ENCODE measurements around the gene CHTOP. TPM values are rescaled to one million over a fixed set of nuclear protein-coding genes. Genes with fewer than 3 reads are reported as not detected.

CHTOP gene
- total RNA-seq, 2 experiments from 2014 or later: 88.2 to 91.3 TPM

DNA sequence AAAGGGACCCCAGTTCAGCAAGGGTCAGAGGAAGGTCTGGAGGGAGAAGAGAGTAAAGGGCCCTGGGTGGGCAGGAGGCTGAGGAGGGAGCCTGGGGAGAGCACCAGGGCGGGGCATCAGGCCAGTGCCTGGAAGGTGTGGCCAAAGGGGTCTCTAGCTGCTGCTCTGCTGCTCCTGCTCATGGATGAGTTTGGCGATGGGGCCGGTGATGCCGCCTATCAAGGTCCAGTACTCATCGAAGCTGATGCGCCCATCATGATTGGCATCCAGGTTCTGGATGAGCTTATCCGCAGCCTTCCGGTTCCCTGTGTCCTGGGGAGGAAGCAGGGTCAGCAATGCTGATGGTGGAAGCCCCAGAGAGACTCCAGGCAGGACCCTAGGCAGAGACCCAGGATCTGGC lies 26.5 kb upstream of the CHTOP start:
- no peaks in the 10 kb centered on the region for H3K27me3 Mint-ChIP-seq (ENCODE audit: low read depth)
- H3K9me3 Mint-ChIP-seq: no peaks in the 10 kb centered on the region
- H3K4me1 Mint-ChIP-seq (ENCODE audit: low read depth): peaks cover 3% of the 10 kb centered on the region
- DNase-seq: no peak
- no peaks in the 10 kb centered on the region for H3K36me3 Mint-ChIP-seq (ENCODE audit: low read depth)
- no peak overlapping the region for H3K27ac Mint-ChIP-seq
- H3K4me3 Mint-ChIP-seq: no peak overlapping the region
- intact Hi-C loops (cut with micrococcal nuclease): no loop called here
- CTCF ChIA-PET: interaction anchor here (1.5 kb wide), 1 partner anchor 8 kb away, joined by 3 read pairs; no protein-coding TSS in a partner anchor

DNA sequence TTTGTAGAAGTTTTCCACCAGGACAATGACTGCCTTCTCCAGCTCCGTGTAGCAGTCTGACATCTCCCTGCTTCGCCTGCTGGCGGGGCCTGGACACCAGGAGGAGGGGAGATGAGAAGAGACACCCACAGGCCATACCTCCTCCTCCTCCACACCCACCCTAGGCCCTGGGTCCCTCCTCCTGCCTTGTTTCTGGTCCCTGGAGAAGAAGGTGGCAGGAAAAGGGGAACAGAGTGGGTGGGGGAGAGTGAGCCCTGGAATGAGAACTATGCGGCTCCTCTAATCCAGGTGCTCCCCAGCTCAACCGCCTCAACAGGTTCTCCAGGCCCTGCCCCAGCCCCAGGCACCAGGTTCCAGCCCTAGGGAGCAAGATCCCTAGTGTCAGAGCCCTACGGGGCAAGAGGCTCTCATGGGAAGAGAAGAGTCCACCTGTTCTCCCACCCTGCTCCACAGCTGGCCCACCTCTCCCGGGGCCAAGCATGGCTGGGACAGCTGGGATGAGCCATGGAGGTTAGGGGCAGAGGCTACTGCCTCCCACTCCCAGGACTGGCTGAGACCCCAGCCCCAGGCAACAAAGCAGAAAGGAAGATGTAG lies 25.7 kb upstream of the CHTOP start:
- no peaks in the 10 kb centered on the region for H3K4me1 Mint-ChIP-seq (ENCODE audit: low read depth)
- H3K27me3 Mint-ChIP-seq (ENCODE audit: low read depth): no peaks in the 10 kb centered on the region
- no peaks in the 10 kb centered on the region for H3K9me3 Mint-ChIP-seq
- intact Hi-C loops (cut with micrococcal nuclease): no loop called here
- DNase-seq: no peak
- no peak overlapping the region for H3K4me3 Mint-ChIP-seq
- H3K36me3 Mint-ChIP-seq (ENCODE audit: low read depth): no peaks in the 10 kb centered on the region
- H3K27ac Mint-ChIP-seq: no peak overlapping the region
- CTCF ChIA-PET: no interaction called here

DNA sequence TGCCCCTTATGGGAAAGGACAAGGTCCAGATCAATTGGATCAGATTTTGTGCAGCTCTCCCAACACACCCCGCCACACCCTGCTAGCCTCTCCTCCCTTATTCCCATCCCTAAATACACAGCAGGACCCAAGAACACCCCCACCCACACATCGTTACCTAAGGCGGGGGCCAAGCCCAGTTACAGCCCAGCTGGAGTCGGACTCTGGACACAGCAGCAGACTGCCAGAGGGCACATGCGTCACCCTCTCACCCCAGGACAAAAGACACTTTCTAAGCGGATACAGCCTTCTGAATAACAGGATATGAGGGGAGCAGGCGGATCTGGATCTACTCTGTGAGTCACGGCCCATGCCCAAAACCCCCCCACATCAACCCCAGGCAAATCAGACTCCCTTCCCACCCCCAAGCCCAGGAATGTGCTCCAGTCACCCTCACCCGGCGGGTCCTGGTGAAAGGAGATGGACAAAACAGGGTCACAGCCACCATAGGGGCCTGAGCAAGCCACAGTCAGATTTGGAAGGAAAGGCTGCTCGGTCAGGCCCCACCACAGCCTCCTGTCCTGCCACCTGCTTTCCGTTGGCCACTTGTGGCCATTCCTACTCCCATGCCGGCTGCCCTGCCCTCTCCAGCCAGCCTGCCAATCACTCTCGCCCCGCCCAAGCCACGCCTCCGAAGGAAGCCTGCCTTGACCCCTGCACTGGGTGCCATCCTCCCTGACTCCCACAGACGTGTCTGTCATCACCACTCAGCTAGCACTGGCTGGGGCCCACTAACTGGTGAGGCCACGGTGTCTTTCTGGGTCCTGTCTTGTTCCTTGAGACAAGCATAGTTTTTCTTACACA lies 24.9 kb upstream of the CHTOP start:
- no peak for DNase-seq
- Mint-ChIP-seq H3K9me3 (no peaks in the 10 kb centered on the region), H3K27me3 (ENCODE audit: low read depth) (no peaks in the 10 kb centered on the region), H3K36me3 (ENCODE audit: low read depth) (no peaks in the 10 kb centered on the region), H3K4me1 (ENCODE audit: low read depth) (no peaks in the 10 kb centered on the region), H3K27ac (no peak overlapping the region), H3K4me3 (no peak overlapping the region)
- intact Hi-C loops (cut with micrococcal nuclease): no loop called here
- CTCF ChIA-PET: interaction anchor here (0.6 kb wide), 1 partner anchor 90 kb away, joined by 4 read pairs; no protein-coding TSS in a partner anchor

DNA sequence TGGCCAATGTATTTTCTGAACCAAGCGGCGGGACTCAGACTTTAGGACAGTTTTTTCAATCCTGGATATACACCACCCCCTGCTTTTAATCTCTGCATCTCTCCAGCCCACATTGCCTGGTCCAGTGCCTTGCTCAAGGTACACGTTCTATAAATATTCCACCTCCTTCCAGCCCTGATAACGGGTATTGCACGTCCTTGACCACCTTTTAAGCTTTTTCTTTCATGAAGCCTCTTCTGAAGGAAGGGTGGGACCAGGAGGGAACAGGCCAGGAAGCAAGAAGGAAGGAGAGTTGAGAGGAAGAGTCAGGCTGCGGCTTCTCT lies 24.3 kb upstream of the CHTOP start:
- no peak for DNase-seq
- intact Hi-C loops (cut with micrococcal nuclease): no loop called here
- CTCF ChIA-PET: interaction anchor here (0.6 kb wide), 1 partner anchor 90 kb away, joined by 4 read pairs; no protein-coding TSS in a partner anchor
- Mint-ChIP-seq H3K4me1 (ENCODE audit: low read depth) (no peaks in the 10 kb centered on the region), H3K27me3 (ENCODE audit: low read depth) (no peaks in the 10 kb centered on the region), H3K27ac (no peak overlapping the region), H3K36me3 (ENCODE audit: low read depth) (no peaks in the 10 kb centered on the region), H3K9me3 (no peaks in the 10 kb centered on the region), H3K4me3 (no peak overlapping the region)

DNA sequence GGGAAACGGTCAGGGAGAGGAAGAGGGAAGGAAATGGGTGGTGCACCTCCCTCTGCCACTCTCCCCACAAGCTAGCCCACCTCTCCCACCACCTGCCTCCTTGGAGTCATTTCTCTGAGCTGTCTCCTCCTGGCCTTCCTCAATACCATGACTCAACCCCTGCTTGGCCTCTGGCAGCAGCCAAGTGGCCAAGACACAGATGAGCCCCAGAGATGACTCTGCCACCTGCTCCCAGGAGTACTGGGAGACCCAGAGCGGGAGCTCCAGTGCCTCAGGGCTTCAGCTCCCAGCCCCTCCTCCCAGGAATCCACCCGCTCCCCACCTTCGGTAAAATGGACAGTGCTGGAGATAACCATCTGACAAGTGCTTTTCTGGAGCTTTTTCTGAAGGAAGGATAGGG lies 23.5 kb upstream of the CHTOP start:
- no peak for DNase-seq
- intact Hi-C loops (cut with micrococcal nuclease): no loop called here
- Mint-ChIP-seq H3K27me3 (ENCODE audit: low read depth) (no peaks in the 10 kb centered on the region), H3K27ac (no peak overlapping the region), H3K4me1 (ENCODE audit: low read depth) (no peaks in the 10 kb centered on the region), H3K36me3 (ENCODE audit: low read depth) (no peaks in the 10 kb centered on the region), H3K9me3 (no peaks in the 10 kb centered on the region), H3K4me3 (no peak overlapping the region)
- CTCF ChIA-PET: no interaction called here

DNA sequence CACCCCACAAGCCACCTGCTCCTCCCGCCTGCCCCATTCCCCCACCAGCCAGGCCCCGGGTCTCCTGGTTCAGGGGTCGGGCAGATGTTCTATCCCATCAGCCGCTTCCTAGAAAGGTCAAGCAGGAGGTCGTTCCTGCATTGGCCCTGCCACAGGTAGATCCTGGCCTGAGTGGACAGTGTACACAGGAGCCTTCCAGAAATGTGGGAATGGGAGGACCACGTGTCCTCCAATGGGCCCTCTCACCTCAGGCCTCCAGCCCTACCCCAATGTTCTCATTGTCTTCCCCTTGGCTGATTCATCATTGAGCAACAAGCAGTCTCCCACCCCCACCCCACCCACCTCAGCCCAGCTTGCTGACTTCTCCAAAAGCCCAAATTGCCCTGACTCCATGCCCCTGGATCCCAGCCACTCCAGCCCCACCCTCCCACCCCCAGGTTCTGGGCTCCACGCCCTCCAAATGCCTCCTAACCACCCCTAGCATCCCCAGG lies 23.0 kb upstream of the CHTOP start:
- intact Hi-C loops (cut with micrococcal nuclease): no loop called here

DNA sequence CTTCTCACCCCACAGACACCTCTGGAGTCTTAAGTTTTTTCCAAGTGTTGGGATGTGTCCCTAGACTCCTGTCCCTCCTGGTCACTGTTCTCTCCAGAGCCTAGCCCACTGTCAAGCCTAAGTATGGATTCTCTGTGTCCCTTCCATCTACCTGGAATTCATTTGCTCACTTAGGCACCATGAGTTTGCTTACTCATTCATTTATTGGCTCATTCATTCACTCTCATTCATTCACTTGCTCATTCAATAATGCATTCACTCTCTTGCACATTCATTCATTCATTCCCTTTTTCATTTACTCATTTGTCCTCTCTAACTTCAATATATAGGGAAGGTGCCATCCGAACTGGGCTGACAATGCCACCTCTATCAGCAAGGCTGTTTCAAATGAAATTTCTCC lies 22.5 kb upstream of the CHTOP start:
- Mint-ChIP-seq H3K36me3 (ENCODE audit: low read depth) (no peaks in the 10 kb centered on the region), H3K27me3 (ENCODE audit: low read depth) (no peaks in the 10 kb centered on the region), H3K9me3 (no peaks in the 10 kb centered on the region), H3K4me1 (ENCODE audit: low read depth) (no peaks in the 10 kb centered on the region), H3K4me3 (no peak overlapping the region), H3K27ac (no peak overlapping the region)
- intact Hi-C loops (cut with micrococcal nuclease): no loop called here
- CTCF ChIA-PET: no interaction called here
- DNase-seq: no peak

More for the DNA sequence above, 23.0 kb upstream of the CHTOP start:
- Mint-ChIP-seq H3K27me3 (ENCODE audit: low read depth) (no peaks in the 10 kb centered on the region), H3K4me1 (ENCODE audit: low read depth) (no peaks in the 10 kb centered on the region), H3K9me3 (no peaks in the 10 kb centered on the region), H3K27ac (no peak overlapping the region), H3K36me3 (ENCODE audit: low read depth) (no peaks in the 10 kb centered on the region), H3K4me3 (no peak overlapping the region)
- DNase-seq: no peak
- CTCF ChIA-PET: no interaction called here

DNA sequence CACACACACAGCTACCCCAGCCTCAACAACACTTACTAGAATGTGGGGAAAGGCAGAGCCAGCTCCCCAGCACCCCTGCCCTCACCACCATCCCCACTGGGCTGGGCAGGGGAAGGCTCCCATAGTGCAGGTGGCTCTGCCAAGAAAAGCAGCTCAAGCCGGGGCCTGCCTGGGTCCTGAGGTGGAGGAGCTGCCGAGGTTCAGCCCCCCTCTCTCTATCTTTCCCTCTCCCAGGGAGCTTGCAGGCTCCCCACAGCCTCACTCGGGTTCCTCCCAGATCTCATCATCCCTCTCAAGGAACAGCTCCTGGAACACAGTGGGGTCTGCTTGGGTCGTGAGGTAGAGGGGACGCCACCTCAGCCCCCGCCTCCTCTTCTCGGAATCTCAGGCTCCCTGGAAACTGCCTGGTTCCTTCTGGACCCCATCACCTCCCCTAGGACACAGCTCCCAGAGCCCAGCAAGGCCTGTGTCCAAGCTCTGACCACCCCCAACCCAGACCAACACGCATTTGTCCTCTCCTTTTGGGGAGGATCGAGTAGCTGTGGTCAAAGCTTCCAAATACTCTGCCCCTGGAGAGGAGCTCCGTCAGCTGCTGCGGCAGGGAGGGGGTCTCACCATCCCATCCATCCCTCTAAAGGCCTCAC lies 21.6 kb upstream of the CHTOP start:
- no peak for DNase-seq
- Mint-ChIP-seq H3K4me1 (ENCODE audit: low read depth) (no peaks in the 10 kb centered on the region), H3K36me3 (ENCODE audit: low read depth) (no peaks in the 10 kb centered on the region), H3K4me3 (no peak overlapping the region), H3K27ac (no peak overlapping the region), H3K27me3 (ENCODE audit: low read depth) (no peaks in the 10 kb centered on the region), H3K9me3 (no peaks in the 10 kb centered on the region)
- intact Hi-C loops (cut with micrococcal nuclease): no loop called here
- CTCF ChIA-PET: interaction anchor here (1.0 kb wide), 1 partner anchor 10 kb away, joined by 5 read pairs; no protein-coding TSS in a partner anchor

DNA sequence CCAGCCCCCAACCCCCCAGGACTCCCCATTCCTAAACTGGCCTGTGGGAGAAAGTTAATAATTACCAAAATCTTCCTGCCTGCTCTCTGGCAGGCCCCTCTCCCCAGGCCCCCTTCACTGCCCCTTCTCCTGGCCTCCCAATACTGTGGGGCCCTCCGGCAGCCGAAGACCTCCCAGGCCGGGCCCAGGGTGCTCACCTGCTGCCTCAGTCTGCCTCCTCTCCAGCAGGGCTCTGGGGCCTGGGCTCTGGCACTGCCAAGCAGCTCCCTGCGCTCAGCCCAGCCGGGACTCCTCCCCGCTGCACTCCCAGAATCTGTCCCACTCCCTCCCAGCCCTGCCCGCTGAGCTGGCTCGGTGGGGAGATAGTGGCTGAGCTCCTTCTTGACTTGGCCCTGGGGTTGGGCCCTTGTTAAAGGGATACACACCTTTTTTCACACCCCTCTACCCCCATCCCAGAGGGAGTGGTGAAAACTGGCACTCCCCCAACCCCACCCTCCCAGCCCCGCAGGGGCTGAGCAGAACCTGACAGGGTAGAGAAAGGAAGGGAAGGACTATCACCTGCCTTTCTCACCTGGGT lies 21.0 kb upstream of the CHTOP start, which contains the start of gene S100A16:
S100A16 (minus strand) TSS at position 383 of the 577 bp plus-strand sequence. CDS start 4,986 bp downstream, outside the sequence.
- no peak for DNase-seq
- no peaks in the 10 kb centered on the region for H3K36me3 Mint-ChIP-seq (ENCODE audit: low read depth)
- no peak within 1 kb of the TSS for H3K27ac Mint-ChIP-seq
- CTCF ChIA-PET: interaction anchor here (1.0 to 1.7 kb wide), 2 partner anchors 9 to 35 kb away, joined by 5 read pairs; no protein-coding TSS in a partner anchor
- H3K4me1 Mint-ChIP-seq (ENCODE audit: low read depth): peaks cover 1% of the 10 kb centered on the region
- intact Hi-C loops (cut with micrococcal nuclease): no loop called here
- H3K27me3 Mint-ChIP-seq (ENCODE audit: low read depth): no peaks in the 10 kb centered on the region
- no peak within 1 kb of the TSS for H3K4me3 Mint-ChIP-seq
- H3K9me3 Mint-ChIP-seq: no peaks in the 10 kb centered on the region

DNA sequence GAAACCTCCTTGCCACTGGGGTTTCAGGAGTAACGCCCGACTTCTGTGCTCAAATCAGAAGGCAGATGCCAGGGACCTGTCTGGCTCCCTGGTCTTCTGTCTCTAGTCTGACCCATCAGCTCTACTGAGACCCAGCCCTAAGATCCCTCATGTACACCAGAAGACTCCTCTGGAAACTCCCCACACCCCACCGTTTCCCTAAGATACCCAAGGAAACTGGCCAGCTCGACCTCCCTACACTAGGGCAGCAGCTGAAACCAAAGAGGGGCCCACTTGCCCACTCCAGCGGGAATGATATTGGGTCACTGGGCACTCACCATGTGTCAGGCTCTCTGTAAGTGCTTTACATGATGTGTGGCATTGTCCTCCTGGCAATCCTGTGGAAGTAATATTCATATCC lies 20.5 kb upstream of the CHTOP start:
- peaks cover 1% of the 10 kb centered on the region for H3K4me1 Mint-ChIP-seq (ENCODE audit: low read depth)
- no peaks in the 10 kb centered on the region for H3K9me3 Mint-ChIP-seq
- no peaks in the 10 kb centered on the region for H3K36me3 Mint-ChIP-seq (ENCODE audit: low read depth)
- CTCF ChIA-PET: interaction anchor here (1.1 to 6.3 kb wide), 4 partner anchors 10 to 103 kb away, joined by 3 to 43 read pairs (median 7); no protein-coding TSS in a partner anchor
- no peak overlapping the region for H3K27ac Mint-ChIP-seq
- H3K4me3 Mint-ChIP-seq: no peak overlapping the region
- H3K27me3 Mint-ChIP-seq (ENCODE audit: low read depth): no peaks in the 10 kb centered on the region
- intact Hi-C loops (cut with micrococcal nuclease): no loop called here
- DNase-seq: no peak

DNA sequence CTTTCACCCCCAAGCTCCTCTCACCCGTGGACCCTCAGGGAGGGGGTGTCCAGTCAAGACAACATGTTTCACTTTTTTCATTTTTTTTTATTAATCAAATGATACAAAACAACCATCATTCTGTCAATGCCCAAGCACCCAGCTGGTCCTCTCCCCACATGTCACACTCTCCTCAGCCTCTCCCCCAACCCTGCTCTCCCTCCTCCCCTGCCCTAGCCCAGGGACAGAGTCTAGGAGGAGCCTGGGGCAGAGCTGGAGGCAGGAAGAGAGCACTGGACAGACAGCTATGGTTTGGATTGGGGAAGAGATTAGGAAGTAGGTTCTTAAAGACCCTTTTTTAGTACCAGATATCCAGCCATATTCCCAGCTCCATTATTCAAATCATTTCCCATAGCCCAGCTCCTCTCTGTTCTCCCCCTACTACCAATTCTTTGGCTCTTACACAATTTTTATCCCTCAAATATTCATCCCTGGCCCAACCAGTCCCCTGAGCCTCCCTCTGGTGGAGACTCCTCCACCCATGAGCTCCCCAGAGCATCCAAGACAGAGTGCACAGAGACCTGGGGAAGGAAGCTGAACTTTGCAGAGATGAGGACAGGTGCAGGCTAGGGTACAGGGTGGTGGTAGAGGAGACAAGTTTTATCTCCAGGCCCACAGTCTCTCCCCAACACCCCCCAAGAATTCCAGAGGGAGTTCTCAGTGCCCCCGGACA lies 19.5 kb upstream of the CHTOP start:
- DNase-seq: no peak
- H3K36me3 Mint-ChIP-seq (ENCODE audit: low read depth): no peaks in the 10 kb centered on the region
- H3K9me3 Mint-ChIP-seq: no peaks in the 10 kb centered on the region
- CTCF ChIA-PET: interaction anchor here (0.6 to 6.3 kb wide), 8 partner anchors 9 to 268 kb away, joined by 3 to 43 read pairs (median 4); no protein-coding TSS in a partner anchor
- intact Hi-C loops (cut with micrococcal nuclease): no loop called here
- H3K4me1 Mint-ChIP-seq (ENCODE audit: low read depth): peaks cover 1% of the 10 kb centered on the region
- no peak overlapping the region for H3K4me3 Mint-ChIP-seq
- H3K27me3 Mint-ChIP-seq (ENCODE audit: low read depth): no peaks in the 10 kb centered on the region
- no peak overlapping the region for H3K27ac Mint-ChIP-seq

Measured in activated naive CD4-positive, alpha-beta T cell treated with anti-CD3 and anti-CD28 coated beads for 36 hours (primary cell).